Activated CD8-positive, alpha-beta memory T cell treated with anti-CD3 and anti-CD28 coated beads for 24 hours (primary cell): ENCODE data around the gene SLC12A9.
A peak's percentile ranks its signal among the peaks of the same experiment; 100 is the strongest.
"Not testable (repeated sequence)": the region's sequence is repeated elsewhere in the genome, so short reads cannot be mapped to it uniquely, and the experiment has no call there.

Source experiments
- DNase-seq: peaks from one replicate; pipeline ENCODE4 v3.0.0-alpha.2; 2020

The SLC12A9 gene

GRCh38 chr7:100852048-100852872, at the start of gene SLC12A9:
SLC12A9 (plus strand) TSS chr7:100852713; CDS start chr7:100854198, 1,485 bp downstream.
- peak; percentile 95 for DNase-seq

- no peak for DNase-seq
Observed at GRCh38 chr7:100802951-100803350, 49.6 kb upstream of the SLC12A9 start.

- no peak for DNase-seq
Observed at GRCh38 chr7:100803398-100804161, 48.9 kb upstream of the SLC12A9 start.

- DNase-seq = no peak
Observed at GRCh38 chr7:100804681-100805431, 47.7 kb upstream of the SLC12A9 start.

GRCh38 chr7:100806276-100806675, 46.2 kb upstream of the SLC12A9 start:
- no peak for DNase-seq

DNA sequence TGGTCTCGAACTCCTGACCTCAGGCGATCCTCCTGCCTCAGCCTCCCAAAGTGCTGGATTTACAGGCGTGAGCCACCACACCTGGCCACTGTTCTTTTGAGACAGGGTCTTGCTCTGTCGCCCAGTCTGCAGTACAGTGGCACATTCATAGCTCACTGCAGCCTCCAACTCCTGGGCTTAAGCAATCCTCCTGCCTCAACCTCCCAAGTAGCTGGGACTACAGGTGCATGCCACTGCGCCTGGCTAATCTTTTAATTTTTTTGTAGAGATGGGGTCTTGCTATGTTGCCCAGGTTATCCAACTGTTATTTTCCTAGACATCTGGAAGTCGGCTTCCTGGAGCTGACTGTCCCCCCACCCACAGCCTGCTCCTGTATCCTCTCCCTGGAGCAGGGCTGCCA, 45.6 kb upstream of the SLC12A9 start:
- DNase-seq = not testable (repeated sequence)

DNA sequence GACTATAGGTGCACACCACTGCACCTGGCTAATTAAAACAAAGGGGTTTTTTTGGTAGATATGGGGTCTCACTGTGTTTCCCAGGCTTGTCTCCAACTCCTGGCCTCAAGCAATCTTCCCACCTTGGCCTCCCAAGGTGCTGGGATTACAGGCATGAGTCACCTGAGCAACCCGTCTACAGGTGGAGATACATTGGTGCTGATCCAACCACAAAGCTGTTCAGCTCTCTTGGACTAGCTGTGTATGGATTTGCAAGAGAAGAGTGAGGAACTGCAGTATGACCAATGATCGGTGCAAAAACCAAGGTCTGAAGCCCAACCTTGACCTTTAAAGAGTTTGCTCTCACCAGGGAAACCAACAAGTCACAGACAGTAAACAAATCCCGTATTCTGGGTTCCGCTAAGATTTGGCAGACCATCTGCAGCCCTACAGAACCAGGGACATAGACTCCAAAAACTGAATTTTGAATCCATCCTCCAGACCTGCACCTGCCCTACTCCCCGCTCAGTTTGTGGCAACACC, 44.1 kb upstream of the SLC12A9 start:
- no peak for DNase-seq

GRCh38 chr7:100811480-100811879, 41.0 kb upstream of the SLC12A9 start:
- no peak for DNase-seq

DNA sequence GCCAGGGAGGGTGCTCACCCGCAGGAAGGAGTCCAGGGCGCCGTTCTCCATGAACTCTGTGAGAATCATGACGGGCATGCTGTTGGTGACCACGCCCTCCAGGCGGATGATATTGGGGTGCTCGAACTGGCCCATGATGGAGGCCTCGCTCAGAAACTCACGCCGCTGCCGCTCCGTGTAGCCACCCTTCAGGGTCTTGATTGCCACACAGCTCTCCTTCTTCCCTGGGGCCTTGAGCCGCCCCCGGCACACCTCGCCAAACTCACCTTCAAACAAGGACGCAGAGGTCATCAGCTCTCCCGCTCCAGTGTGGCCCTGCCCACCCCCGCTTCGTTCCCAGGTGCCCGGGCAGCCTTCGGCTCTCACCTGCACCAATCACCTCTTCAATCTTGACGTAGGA, 39.8 kb upstream of the SLC12A9 start:
- DNase-seq = no peak

- not testable (repeated sequence) for DNase-seq
Observed at GRCh38 chr7:100816515-100816914, 36.0 kb upstream of the SLC12A9 start.

- no peak for DNase-seq
Observed at GRCh38 chr7:100817097-100817496, 35.4 kb upstream of the SLC12A9 start.

DNA sequence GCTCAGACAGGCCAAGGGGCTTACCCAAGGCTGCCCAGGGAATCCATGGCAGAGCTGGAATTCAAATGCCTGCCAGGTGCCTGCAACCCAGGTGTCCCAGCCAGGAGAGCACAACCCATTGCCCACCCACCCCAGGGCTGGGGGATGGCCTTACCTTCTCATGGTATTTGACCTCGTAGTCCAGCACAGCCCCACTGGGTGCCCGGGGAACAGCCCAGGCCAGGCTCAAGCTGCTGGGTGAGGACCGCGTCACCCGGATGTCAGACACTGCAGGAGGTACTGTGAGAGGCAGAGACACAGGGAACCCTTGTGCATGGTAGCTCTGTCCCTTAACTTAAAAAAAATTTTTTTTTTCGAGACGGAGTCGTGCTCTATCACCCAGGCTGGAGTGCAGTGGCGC, 34.1 kb upstream of the SLC12A9 start:
- DNase-seq = no peak

- no peak for DNase-seq
Observed at GRCh38 chr7:100818825-100819224, 33.7 kb upstream of the SLC12A9 start.

GRCh38 chr7:100819586-100819985, 32.9 kb upstream of the SLC12A9 start:
- DNase-seq = no peak

- DNase-seq = no peak
Observed at GRCh38 chr7:100822236-100823139, 30.0 kb upstream of the SLC12A9 start.

DNA sequence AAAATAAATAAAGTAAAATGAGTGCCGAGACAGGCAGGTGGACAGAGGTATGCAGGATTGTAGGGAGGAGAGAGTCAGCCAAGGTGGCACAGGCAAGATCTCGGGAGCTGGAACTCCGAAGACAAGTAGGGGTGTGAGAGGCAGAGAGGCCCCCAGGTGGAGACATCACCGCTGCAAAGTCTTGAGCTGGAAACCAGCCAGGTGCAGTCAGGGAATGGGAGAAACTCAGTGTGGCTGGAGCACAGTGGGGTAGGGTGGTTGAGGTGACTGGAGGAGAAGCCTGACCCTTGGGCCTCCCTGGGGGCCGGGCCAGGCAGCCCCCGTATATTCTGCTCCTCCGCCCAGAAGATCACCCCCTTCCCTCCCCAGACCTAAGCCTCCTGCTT, 29.4 kb upstream of the SLC12A9 start:
- DNase-seq = no peak

- no peak for DNase-seq
Observed at GRCh38 chr7:100823534-100823933, 29.0 kb upstream of the SLC12A9 start.

DNA sequence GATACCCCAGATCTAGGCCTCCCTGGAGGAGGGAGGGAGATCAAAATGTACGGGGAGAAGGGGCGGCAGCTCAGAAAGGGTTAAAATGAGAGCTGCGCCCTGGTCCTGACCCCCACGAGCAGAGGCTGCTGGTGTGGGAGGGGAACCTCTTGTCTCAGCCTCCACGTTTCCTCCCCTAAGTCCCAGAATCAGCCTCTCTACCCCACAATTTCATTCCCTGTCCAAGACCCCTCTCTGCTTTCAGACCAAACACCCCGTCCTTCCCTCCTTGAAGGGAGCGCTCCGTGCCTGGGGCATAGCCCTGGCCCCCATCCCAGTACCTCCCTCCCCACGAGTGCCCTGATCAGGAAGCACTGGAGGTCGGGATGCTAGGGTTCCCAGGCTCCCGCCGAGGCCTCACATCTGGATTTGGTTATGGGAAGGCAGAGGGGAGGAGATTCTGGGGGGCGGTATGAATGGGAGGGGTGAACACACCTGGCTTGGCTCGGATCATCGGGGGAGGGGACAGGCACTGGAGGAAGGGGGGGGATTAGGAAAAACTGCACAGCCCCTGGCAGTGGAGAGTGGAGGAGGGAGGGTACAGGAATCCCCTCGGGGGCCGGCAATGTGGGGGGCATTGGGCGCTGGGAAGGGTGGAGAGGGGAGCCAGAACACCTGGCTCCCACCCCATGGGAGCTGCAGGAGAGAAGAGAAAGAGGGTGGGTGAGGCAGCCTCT, 27.9 kb upstream of the SLC12A9 start:
- no peak for DNase-seq

GRCh38 chr7:100825215-100825671, 27.3 kb upstream of the SLC12A9 start:
- no peak for DNase-seq

- no peak for DNase-seq
Observed at GRCh38 chr7:100825751-100826513, 26.6 kb upstream of the SLC12A9 start.
